Neuronal stem cell (in vitro differentiated cells): ENCODE results near the gene GPX1.
A peak's percentile ranks its signal among the peaks of the same experiment; 100 is the strongest.

ENCODE experiments used
- DNase-seq: peaks from one replicate; pipeline ENCODE4 v3.0.0-alpha.2; 2013; ENCODE audit warnings: low spot score
- H2AFZ ChIP-seq: one replicate; pipeline ENCODE4 v1.6.1; 2013; ENCODE audit warnings: mild to moderate bottlenecking, low read length, inconsistent platforms
- H2AK5ac ChIP-seq: 2 replicates; pipeline ENCODE4 v1.6.1; 2013; ENCODE audit warnings: low read depth, mild to moderate bottlenecking, inconsistent platforms, low read length, moderate library complexity, mixed read lengths
- H2BK120ac ChIP-seq: 2 replicates; pipeline ENCODE4 v1.6.1; 2013; ENCODE audit warnings: low read depth, mild to moderate bottlenecking, inconsistent platforms, low read length, moderate library complexity, mixed read lengths
- H2BK12ac ChIP-seq: one replicate; pipeline ENCODE4 v1.6.1; 2013; ENCODE audit warnings: low read length, inconsistent platforms
- H2BK15ac ChIP-seq: 2 replicates; pipeline ENCODE4 v1.6.1; 2013; ENCODE audit warnings: mild to moderate bottlenecking, low read length, inconsistent platforms, mixed read lengths
- H2BK5ac ChIP-seq: one replicate; pipeline ENCODE4 v1.6.1; 2013; ENCODE audit warnings: inconsistent platforms, mild to moderate bottlenecking, low read length, moderate library complexity
- H3K14ac ChIP-seq: one replicate; pipeline ENCODE4 v1.6.1; 2013; ENCODE audit warnings: low read length, inconsistent platforms
- H3K18ac ChIP-seq: 2 replicates; pipeline ENCODE4 v1.6.1; 2013; ENCODE audit warnings: low read length, inconsistent platforms
- H3K23ac ChIP-seq: 2 replicates; pipeline ENCODE4 v1.6.1; 2013; ENCODE audit warnings: low read depth, mild to moderate bottlenecking, mixed read lengths, low read length, inconsistent platforms; ENCODE audit not compliant: poor library complexity
- H3K27ac ChIP-seq: replicated peaks from 3 replicates; pipeline ENCODE4 v1.5.1; 2013; ENCODE audit warnings: low read length, inconsistent platforms
- H3K27me3 ChIP-seq, 3 experiments: 2 replicates each; pipeline ENCODE4 v1.6.1; 2013; ENCODE audit warnings: low read length in 3 of 3, mild to moderate bottlenecking in 2 of 3, inconsistent platforms in 1 of 3, low read depth in 1 of 3, mixed read lengths in 1 of 3, moderate library complexity in 1 of 3; ENCODE audit not compliant: control insufficient read depth in 3 of 3, insufficient read depth in 3 of 3
- H3K36me3 ChIP-seq, 2 donors: replicated peaks in 1 of 2; 2 replicates each; pipeline ENCODE4 v1.6.1; 2013; ENCODE audit warnings: low read length in 2 of 2; ENCODE audit not compliant: control insufficient read depth in 2 of 2, insufficient read depth in 2 of 2
- H3K4ac ChIP-seq: 2 replicates; pipeline ENCODE4 v1.6.1; 2013; ENCODE audit warnings: inconsistent platforms, mild to moderate bottlenecking, low read length, moderate library complexity
- H3K4me1 ChIP-seq, 2 donors: 1 replicate in 1 of 2; 2 replicates in 1 of 2; pipeline ENCODE4 v1.6.1; 2013; ENCODE audit warnings: low read length in 2 of 2, low read depth in 1 of 2; ENCODE audit not compliant: control insufficient read depth in 2 of 2, insufficient read depth in 1 of 2
- H3K4me2 ChIP-seq: one replicate; pipeline ENCODE4 v1.6.1; 2013; ENCODE audit warnings: mild to moderate bottlenecking, low read length, inconsistent platforms; ENCODE audit not compliant: insufficient read depth, poor library complexity, severe bottlenecking
- H3K4me3 ChIP-seq, 2 donors: 2 replicates each; pipeline ENCODE4 v1.5.1; 2013; ENCODE audit warnings: low read length in 2 of 2, mild to moderate bottlenecking in 2 of 2, inconsistent platforms in 1 of 2, moderate library complexity in 1 of 2
- H3K79me1 ChIP-seq: one replicate; pipeline ENCODE4 v1.6.1; 2013; ENCODE audit warnings: low read depth, mild to moderate bottlenecking, inconsistent platforms, low read length, moderate library complexity
- H3K9ac ChIP-seq: one replicate; pipeline ENCODE4 v1.6.1; 2013; ENCODE audit warnings: mild to moderate bottlenecking, low read depth, low read length, inconsistent platforms; ENCODE audit not compliant: poor library complexity
- H3K9me3 ChIP-seq, 2 donors: replicated peaks in 1 of 2; 2 replicates each; pipeline versions ENCODE3 to v1.6.1; 2013; ENCODE audit warnings: low read length in 2 of 2, mild to moderate bottlenecking in 2 of 2, inconsistent platforms in 1 of 2, low read depth in 1 of 2, mixed read lengths in 1 of 2, moderate library complexity in 1 of 2; ENCODE audit not compliant: control insufficient read depth in 2 of 2, insufficient read depth in 1 of 2
- H4K8ac ChIP-seq: one replicate; pipeline ENCODE4 v1.6.1; 2013; ENCODE audit warnings: low read depth, mild to moderate bottlenecking, inconsistent platforms, low read length, moderate library complexity
- H4K91ac ChIP-seq: one replicate; pipeline ENCODE4 v1.6.1; 2013; ENCODE audit warnings: low read length, low read depth, mild to moderate bottlenecking, inconsistent platforms; ENCODE audit not compliant: poor library complexity
- WGBS, 2 donors: extraction: QIAGEN DNeasy Blood & Tissue Kit; methylation state at CpG; one replicate each; pipeline ENCODE4 v1.1.7; 2013; ENCODE audit warnings: missing lambda C conversion rate in 2 of 2, mixed read lengths in 1 of 2; ENCODE audit not compliant: insufficient read length in 2 of 2, insufficient replicate concordance in 1 of 2; ENCODE audit errors: extremely low coverage in 2 of 2; 5-methylcytosine and 5-hydroxymethylcytosine counted together

Gene GPX1

GRCh38 chr3:49339581-49339940 lies 18.6 kb downstream of the GPX1 start:
- H3K4me2 ChIP-seq = peak overlapping the region; percentile 58
- peak overlapping the region; percentile 66 for H4K8ac ChIP-seq
- peak overlapping the region; percentile 91 for H2AFZ ChIP-seq
- H3K27ac ChIP-seq = peak overlapping the region; percentile 95
- peak overlapping the region; percentile 62 to 87 for H3K4me3 ChIP-seq
- DNase-seq = no peak
- H2BK12ac ChIP-seq = no peak overlapping the region
- no peaks in the 10 kb centered on the region for H3K27me3 ChIP-seq
- no peaks in the 10 kb centered on the region for H3K9me3 ChIP-seq
- H3K9ac ChIP-seq = peak overlapping the region; percentile 78
- no peak overlapping the region for H3K4ac ChIP-seq
- H2BK15ac ChIP-seq = peak overlapping the region; percentile 54
- H3K4me1 ChIP-seq = peaks cover 2 to 5% of the 10 kb centered on the region in 2 donors
- H2AK5ac ChIP-seq = no peak overlapping the region
- no peak overlapping the region for H3K14ac ChIP-seq
- H3K18ac ChIP-seq = peak overlapping the region; percentile 84
- WGBS, 2 donors = no CpG with 5 or more reads among the region's 17 CpGs
- peak overlapping the region; percentile 45 for H3K23ac ChIP-seq
- H2BK5ac ChIP-seq = peak overlapping the region; percentile 93
- H3K36me3 ChIP-seq = peaks cover 5 to 21% of the 10 kb centered on the region in 2 donors
- peak overlapping the region; percentile 34 for H2BK120ac ChIP-seq
- H4K91ac ChIP-seq = no peak overlapping the region
- H3K79me1 ChIP-seq = no peaks in the 10 kb centered on the region

- Histone ChIP-seq H3K36me3 (peaks cover 12 to 70% of the 10 kb centered on the region in 2 donors), H3K23ac (no peak overlapping the region)
- no CpG with 5 or more reads among the region's 5 CpGs for WGBS, 2 donors
Measured at GRCh38 chr3:49333916-49334633, 24.1 kb downstream of the GPX1 start.

GRCh38 chr3:49333091-49333490 lies 25.1 kb downstream of the GPX1 start:
- H3K9ac ChIP-seq = no peak overlapping the region
- H3K23ac ChIP-seq = no peak overlapping the region
- no peak overlapping the region for H4K91ac ChIP-seq
- peaks cover 12 to 75% of the 10 kb centered on the region in 2 donors for H3K36me3 ChIP-seq
- H3K18ac ChIP-seq = no peak overlapping the region
- no peak overlapping the region for H3K14ac ChIP-seq
- H2BK15ac ChIP-seq = no peak overlapping the region
- no peaks in the 10 kb centered on the region for H3K4me1 ChIP-seq
- no peak overlapping the region for H2AFZ ChIP-seq
- H2AK5ac ChIP-seq = no peak overlapping the region
- no peak overlapping the region for H3K4me2 ChIP-seq
- no peak overlapping the region for H4K8ac ChIP-seq
- H2BK5ac ChIP-seq = no peak overlapping the region
- H3K27ac ChIP-seq = no peak overlapping the region
- no peaks in the 10 kb centered on the region for H3K27me3 ChIP-seq
- H3K4me3 ChIP-seq = no peak overlapping the region
- no peaks in the 10 kb centered on the region for H3K79me1 ChIP-seq
- no peak overlapping the region for H3K4ac ChIP-seq
- no peaks in the 10 kb centered on the region for H3K9me3 ChIP-seq
- WGBS, 2 donors = no CpG with 5 or more reads among the region's 3 CpGs
- H2BK120ac ChIP-seq = no peak overlapping the region
- no peak overlapping the region for H2BK12ac ChIP-seq
- no peak for DNase-seq

More at GRCh38 chr3:49333916-49334633, 24.1 kb downstream of the GPX1 start:
- Histone ChIP-seq H3K18ac (no peak overlapping the region), H3K4me2 (no peak overlapping the region), H3K27ac (no peak overlapping the region), H2BK120ac (no peak overlapping the region), H3K4ac (no peak overlapping the region), H3K4me1 (no peaks in the 10 kb centered on the region), H2AK5ac (no peak overlapping the region), H3K9me3 (no peaks in the 10 kb centered on the region), H4K8ac (no peak overlapping the region), H4K91ac (no peak overlapping the region), H3K4me3 (no peak overlapping the region), H3K79me1 (no peaks in the 10 kb centered on the region), H3K14ac (no peak overlapping the region), H2BK15ac (no peak overlapping the region), H2AFZ (no peak overlapping the region), H3K9ac (no peak overlapping the region), H2BK5ac (no peak overlapping the region), H2BK12ac (no peak overlapping the region), H3K27me3 (no peaks in the 10 kb centered on the region)
- DNase-seq = no peak

- H3K9ac ChIP-seq = no peak overlapping the region
- H3K27ac ChIP-seq = no peak overlapping the region
- no peaks in the 10 kb centered on the region for H3K4me1 ChIP-seq
- no peak overlapping the region for H2BK15ac ChIP-seq
- no peak overlapping the region for H3K18ac ChIP-seq
- H2BK5ac ChIP-seq = no peak overlapping the region
- no peak overlapping the region for H3K14ac ChIP-seq
- WGBS, 2 donors = no CpG with 5 or more reads among the region's 4 CpGs
- H3K79me1 ChIP-seq = no peaks in the 10 kb centered on the region
- H3K27me3 ChIP-seq = no peaks in the 10 kb centered on the region
- no peak for DNase-seq
- H2BK12ac ChIP-seq = no peak overlapping the region
- no peak overlapping the region for H2BK120ac ChIP-seq
- no peak overlapping the region for H3K4ac ChIP-seq
- peaks cover 24 to 87% of the 10 kb centered on the region in 2 donors for H3K36me3 ChIP-seq
- H3K4me3 ChIP-seq = no peak overlapping the region
- no peak overlapping the region for H2AK5ac ChIP-seq
- no peak overlapping the region for H4K91ac ChIP-seq
- H3K9me3 ChIP-seq = no peaks in the 10 kb centered on the region
- no peak overlapping the region for H4K8ac ChIP-seq
- H3K4me2 ChIP-seq = no peak overlapping the region
- no peak overlapping the region for H2AFZ ChIP-seq
- H3K23ac ChIP-seq = no peak overlapping the region
Measured at GRCh38 chr3:49329186-49329585, 29.0 kb downstream of the GPX1 start.
